ENCODE measurements around the gene CNPY4.
"Not testable (repeated sequence)": the region's sequence is repeated elsewhere in the genome, so short reads cannot be mapped to it uniquely, and the experiment has no call there.

CNPY4 gene

GRCh38 chr7:100119970-100120732, 717 bp downstream of the CNPY4 start:
- peak; percentile 71 to 78 for DNase-seq

DNA sequence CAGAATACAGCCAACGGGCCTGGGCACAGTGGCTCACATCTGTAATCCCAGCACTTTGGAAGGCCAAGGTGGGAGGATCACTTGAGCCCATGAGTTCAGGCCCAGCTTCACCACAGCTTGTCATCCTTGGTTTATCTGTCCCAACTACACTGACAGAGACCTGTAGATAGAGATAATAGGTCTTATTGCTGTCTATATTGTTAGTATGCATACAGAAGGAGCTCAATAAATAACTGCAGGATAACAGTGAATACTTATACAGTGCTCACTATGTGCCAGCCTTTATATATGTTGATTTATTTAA, 1.3 kb downstream of the CNPY4 start:
- DNase-seq: no peak

DNA sequence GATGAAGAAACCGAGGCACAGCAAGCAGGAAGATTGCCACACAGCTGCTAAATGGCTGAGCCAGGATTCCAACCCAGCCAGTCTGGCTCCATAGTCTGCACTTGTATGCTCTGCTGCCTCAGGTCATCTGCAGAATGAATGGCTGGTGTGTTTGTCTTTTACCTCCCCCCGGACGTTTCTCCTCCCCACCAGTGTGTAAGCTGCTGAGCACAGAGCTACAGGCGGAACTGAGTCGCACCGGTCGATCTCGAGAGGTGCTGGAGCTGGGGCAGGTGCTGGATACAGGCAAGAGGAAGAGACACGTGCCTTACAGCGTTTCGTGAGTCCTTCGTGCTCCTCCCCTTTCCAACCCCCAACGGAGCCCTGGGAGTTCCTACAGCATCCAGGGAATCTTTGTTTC, 2.6 kb downstream of the CNPY4 start:
- no peak for DNase-seq

- no peak for DNase-seq
These were observed 3.1 kb downstream of the CNPY4 start for GRCh38 chr7:100122568-100122967.

- no peak for DNase-seq
These were observed 5.1 kb downstream of the CNPY4 start for GRCh38 chr7:100124301-100125230.

GRCh38 chr7:100126239-100126930, 7.0 kb downstream of the CNPY4 start:
- no peak for DNase-seq

- DNase-seq: peak; percentile 92 to 94
These were observed 7.8 kb downstream of the CNPY4 start, which contains the start of gene MBLAC1 for GRCh38 chr7:100126931-100127865. Gene MBLAC1, plus strand, starts transcription at chr7:100126967. Its CDS starts 429 bp downstream, at chr7:100127396.

- DNase-seq: peak; percentile 34 to 36
These were observed 8.6 kb downstream of the CNPY4 start for GRCh38 chr7:100127866-100128636.

GRCh38 chr7:100128637-100128963, 9.2 kb downstream of the CNPY4 start:
- no peak for DNase-seq

- not testable (repeated sequence) for DNase-seq
These were observed 10.8 kb downstream of the CNPY4 start for GRCh38 chr7:100130220-100130607.

DNA sequence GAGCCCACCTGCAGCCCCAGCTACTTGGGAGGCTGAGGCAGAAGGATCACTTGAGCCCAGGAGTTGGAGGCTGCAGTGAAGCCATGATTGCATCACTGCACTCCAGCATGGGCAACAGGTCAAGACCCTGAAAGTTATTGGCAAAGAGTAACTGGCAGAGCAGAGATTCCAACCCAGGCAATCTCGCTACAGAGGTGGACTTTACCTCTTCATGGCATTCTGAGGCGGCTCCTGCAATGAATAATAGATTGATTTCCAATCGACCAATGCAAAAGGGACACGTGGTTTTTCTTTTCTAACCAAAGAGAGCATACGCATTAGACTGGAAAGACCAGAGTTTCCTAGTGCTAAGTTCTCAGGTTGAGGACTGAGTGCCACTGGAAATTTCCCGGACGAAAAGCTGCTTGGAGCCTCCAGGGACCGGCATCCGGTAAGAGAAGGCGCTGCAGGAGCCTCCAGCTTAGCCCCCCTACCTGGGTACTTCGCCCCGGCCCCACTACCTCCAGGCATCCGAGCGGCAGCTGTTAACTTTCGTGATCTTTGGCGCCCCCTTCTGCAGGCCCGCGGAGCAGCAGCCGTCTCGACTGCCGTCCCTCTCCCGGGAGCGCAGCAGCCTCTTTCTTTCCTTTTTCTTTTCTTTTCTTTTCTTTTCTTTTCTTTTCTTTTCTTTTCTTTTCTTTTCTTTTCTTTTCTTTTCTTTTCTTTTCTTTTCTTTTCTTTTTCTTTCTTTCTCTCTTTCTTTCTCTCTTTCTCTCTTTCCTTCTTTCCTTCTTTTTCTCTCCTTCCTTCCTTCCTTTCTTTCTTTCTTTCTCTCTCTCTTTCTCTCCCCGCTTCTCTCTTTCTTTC, 11.4 kb downstream of the CNPY4 start:
- peak; percentile 90 to 93 for DNase-seq

- DNase-seq: no peak
These were observed 12.7 kb downstream of the CNPY4 start for GRCh38 chr7:100132126-100132525.

DNA sequence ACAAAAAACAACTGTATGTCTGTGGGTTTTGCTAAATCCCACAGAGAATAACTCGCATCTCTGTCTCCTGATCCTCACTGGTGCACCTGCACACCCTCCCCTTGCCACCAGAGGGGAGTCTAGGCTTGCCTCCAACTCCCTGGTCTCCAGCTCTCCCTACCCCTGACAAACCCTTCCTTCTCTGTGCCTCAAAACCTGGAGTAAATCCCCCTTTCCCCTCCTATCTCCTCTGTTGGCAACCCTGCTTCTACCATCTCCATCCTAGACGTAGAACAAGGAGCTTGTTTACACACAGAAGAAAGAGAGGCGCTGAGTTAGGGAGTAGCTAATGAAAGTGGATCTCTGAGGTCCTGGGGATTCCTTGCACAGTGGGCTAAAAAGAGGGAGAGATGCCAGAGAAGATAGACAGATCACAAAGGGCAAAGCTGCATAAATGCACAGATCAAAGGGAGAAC, 13.3 kb downstream of the CNPY4 start:
- peak; percentile 70 to 74 for DNase-seq

GRCh38 chr7:100137851-100138760, 18.7 kb downstream of the CNPY4 start:
- DNase-seq: no peak

DNA sequence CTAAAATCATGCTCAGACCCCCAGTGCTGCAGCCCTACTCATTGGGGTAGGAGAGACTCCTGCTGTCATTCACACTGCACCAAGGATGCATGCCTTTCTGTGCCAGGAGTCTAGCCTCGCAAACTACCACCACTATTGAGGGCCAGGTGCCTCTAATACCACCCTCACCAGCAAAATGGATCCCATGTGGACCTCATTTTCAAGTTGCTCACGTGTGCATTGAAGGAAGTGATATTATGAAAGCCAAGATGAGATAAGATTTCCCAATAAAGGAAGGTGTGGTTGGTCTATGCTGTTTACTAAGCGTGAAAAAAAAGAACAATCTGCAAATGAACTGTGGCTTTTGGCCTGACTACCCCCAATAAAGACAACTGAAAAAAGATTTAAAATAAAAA, 22.1 kb downstream of the CNPY4 start:
- DNase-seq: no peak

DNA sequence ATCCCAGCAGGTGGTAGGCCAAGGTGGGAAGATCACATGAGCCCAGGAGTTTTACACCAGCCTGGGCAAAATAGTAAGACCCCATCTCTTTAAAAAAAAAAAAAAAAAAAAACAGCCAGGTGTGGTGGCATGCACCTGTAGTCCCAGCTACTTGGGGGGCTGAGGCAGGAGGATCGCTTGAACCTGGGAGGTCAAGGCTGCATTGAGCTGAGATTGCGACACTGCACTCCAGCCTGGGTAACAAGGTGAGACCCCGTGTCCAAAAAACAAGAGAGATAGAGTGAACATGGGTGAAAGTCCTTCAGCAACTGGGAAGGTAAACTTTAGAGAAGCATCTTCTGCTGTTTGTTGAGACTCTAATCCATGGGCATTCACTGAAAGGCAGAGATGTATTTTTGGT, 23.0 kb downstream of the CNPY4 start:
- DNase-seq: no peak

GRCh38 chr7:100146350-100146749, 26.9 kb downstream of the CNPY4 start:
- DNase-seq: not testable (repeated sequence)

DNA sequence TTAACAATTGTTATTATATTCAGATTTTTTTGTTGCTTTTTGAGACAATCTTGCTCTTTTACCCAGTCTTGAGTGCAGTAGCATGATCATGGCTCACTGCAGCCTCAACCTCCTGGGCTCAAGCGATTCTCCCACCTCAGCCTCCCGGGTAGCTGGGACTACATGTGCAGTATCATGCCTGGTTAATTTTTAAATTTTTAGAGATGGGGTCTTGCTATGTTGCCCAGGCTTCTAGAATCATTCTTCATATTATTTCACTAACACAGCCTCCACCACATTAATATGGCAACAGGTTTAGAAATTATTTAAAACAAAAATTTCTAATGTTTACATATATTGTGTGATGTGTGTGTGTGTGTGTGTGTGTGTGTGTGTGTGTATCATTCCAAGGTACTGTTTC, 27.8 kb downstream of the CNPY4 start:
- no peak for DNase-seq

- no peak for DNase-seq
These were observed 28.8 kb downstream of the CNPY4 start for GRCh38 chr7:100148225-100148558.

Data from activated CD4-positive, alpha-beta T cell treated with anti-CD3 and anti-CD28 coated beads, Interleukin-2, amount 50 U/mL, for 48 hours (primary cell).